ENCODE results near the gene KCNE2.

DNA sequence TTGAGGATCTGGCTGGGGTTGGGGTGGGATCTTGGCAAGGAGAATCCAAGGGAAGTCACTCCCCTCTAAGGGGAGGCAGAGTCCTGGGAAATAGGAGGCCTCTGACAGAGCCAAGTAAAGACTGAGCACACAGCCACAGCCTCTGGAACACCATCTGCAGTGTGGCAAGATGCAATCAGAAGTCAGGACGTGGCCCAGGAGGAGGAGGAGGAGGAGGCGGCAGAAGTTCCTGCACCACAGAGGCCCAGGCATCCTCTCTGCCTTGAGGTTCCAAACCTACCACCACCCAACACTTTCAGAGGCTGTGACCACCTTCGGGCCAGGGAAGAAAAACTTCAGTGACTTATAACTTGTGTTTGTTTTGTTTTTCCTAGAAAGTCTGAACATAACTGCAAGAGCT, 23.7 kb upstream of the KCNE2 start:
- TF ChIP-seq, protein P1, sequence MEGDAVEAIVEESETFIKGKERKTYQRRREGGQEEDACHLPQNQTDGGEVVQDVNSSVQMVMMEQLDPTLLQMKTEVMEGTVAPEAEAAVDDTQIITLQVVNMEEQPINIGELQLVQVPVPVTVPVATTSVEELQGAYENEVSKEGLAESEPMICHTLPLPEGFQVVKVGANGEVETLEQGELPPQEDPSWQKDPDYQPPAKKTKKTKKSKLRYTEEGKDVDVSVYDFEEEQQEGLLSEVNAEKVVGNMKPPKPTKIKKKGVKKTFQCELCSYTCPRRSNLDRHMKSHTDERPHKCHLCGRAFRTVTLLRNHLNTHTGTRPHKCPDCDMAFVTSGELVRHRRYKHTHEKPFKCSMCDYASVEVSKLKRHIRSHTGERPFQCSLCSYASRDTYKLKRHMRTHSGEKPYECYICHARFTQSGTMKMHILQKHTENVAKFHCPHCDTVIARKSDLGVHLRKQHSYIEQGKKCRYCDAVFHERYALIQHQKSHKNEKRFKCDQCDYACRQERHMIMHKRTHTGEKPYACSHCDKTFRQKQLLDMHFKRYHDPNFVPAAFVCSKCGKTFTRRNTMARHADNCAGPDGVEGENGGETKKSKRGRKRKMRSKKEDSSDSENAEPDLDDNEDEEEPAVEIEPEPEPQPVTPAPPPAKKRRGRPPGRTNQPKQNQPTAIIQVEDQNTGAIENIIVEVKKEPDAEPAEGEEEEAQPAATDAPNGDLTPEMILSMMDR (IDR thresholded peaks at IDR 0.05), result no peak
- no peak for TF ChIP-seq ZFX (IDR thresholded peaks at IDR 0.05; ENCODE audit: borderline replicate concordance)
